GM12801 (cell line): Measurements from ENCODE around the gene ZNF169.
"Not testable (repeated sequence)": the region's sequence is repeated elsewhere in the genome, so short reads cannot be mapped to it uniquely, and the experiment has no call there.

Experiments used
- CTCF ChIP-seq: IDR thresholded peaks from one replicate; pipeline ENCODE4 v1.5.1; 2011; ENCODE audit warnings: control low read depth; ENCODE audit not compliant: insufficient read length; ENCODE audit errors: extremely low read depth

The ZNF169 gene

GRCh38 chr9:94301583-94301982 is 42.5 kb downstream of the ZNF169 start:
- TF ChIP-seq CTCF = no peak

- no peak for TF ChIP-seq CTCF
These were observed 43.3 kb downstream of the ZNF169 start for GRCh38 chr9:94302426-94302825.

GRCh38 chr9:94303321-94303720 is 44.2 kb downstream of the ZNF169 start:
- TF ChIP-seq CTCF = no peak

GRCh38 chr9:94328544-94328943 is 69.4 kb downstream of the ZNF169 start, which contains the start of gene NUTM2F:
NUTM2F (minus strand) TSS chr9:94328644; CDS start chr9:94328623, 21 bp downstream.
- TF ChIP-seq CTCF = not testable (repeated sequence)
